Dendritic cell treated with granulocyte-macrophage colony-stimulating factor and Interleukin-4, amounts not matched to agents 40 ng/mL and 50 ng/mL, for 4 days (primary cell): ENCODE measurements around the gene EHD2.
"Not testable (repeated sequence)": the region's sequence is repeated elsewhere in the genome, so short reads cannot be mapped to it uniquely, and the experiment has no call there.

Experiments
- H3K27ac Mint-ChIP-seq: one replicate; pipeline ENCODE4 v1.8.0; 2022; ENCODE audit warnings: mild to moderate bottlenecking, mixed read lengths
- H3K27me3 Mint-ChIP-seq: one replicate; pipeline ENCODE4 v1.8.0; 2022; ENCODE audit warnings: mild to moderate bottlenecking, mixed read lengths
- H3K36me3 Mint-ChIP-seq: one replicate; pipeline ENCODE4 v1.8.0; 2022; ENCODE audit warnings: low read depth, mixed read lengths
- H3K4me1 Mint-ChIP-seq: one replicate; pipeline ENCODE4 v1.8.0; 2022; ENCODE audit warnings: low read depth, mixed read lengths
- H3K4me3 Mint-ChIP-seq: one replicate; pipeline ENCODE4 v1.8.0; 2022; ENCODE audit warnings: mild to moderate bottlenecking, moderate library complexity, mixed read lengths
- H3K9me3 Mint-ChIP-seq: one replicate; pipeline ENCODE4 v1.8.0; 2022; ENCODE audit warnings: mixed read lengths
- intact Hi-C: fragments of 100-400 bp; cut with micrococcal nuclease; formaldehyde crosslinking; loops from one replicate; pipeline ENCODE4 v1.15.0; 2022

Gene EHD2

DNA sequence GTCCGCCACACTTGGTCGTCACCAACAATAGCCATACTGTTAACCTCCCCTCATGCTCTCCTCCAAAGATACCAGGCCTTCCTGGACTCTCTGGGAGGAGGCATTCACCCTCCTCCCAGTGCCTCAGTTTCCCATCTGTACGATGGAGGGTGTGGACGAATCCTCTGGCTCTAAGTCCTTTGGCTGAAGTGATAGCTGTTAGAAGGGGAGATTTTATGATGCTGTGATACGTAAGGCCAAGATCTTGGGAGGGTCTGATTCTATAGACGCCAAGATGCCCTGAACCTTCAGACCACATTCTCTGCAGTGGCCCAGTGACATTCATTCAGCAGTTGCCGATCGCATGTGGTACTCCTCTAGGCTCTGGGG lies 17.3 kb downstream of the EHD2 start:
- Mint-ChIP-seq H3K36me3 (no peaks in the 10 kb centered on the region), H3K4me1 (peaks cover 32% of the 10 kb centered on the region), H3K27me3 (peaks cover 38% of the 10 kb centered on the region), H3K4me3 (no peak overlapping the region), H3K27ac (no peak overlapping the region), H3K9me3 (peaks cover 11% of the 10 kb centered on the region)
- intact Hi-C loops: no loop called here

DNA sequence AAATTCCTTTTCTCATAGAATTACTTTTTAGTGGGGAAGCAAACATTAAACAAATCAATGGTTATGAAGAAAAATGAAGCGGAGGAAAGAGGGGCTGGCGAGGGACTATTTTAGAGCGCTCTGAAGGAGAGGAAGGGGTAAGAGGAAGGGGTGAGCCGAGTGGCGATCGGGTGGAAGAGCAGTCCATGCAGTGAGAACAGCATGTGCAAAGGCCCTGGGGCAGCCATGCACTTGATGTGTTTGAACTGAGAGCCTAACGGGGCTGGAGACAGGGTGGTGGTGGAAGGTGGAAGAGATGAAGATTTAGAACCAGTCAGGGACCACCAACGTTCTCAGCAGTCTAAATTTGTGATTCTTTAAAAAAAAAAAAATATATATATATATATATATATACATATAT lies 17.7 kb downstream of the EHD2 start:
- Mint-ChIP-seq H3K4me3 (no peak overlapping the region), H3K27ac (no peak overlapping the region), H3K27me3 (peaks cover 38% of the 10 kb centered on the region)

DNA sequence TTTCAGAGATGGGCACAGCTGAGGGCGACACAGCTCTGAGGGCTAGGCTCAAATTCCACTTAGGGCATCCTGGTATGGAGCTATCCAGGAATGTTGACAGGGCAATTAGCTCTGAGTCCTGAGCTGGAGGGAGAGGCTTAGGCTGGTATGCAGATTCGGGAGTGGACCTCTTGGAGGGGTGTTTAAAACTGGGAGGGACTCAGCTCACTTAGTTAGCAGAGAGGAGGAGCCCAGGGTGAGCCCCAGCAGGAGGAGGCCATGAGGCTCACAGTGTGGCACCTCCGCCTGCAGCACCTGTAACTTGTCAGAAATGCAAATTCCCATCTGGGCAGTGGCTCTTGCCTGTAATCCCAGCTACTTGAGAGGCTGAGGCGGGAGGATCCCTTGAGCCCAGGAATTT lies 21.9 kb downstream of the EHD2 start:
- no peaks in the 10 kb centered on the region for H3K36me3 Mint-ChIP-seq
- peaks cover 23% of the 10 kb centered on the region for H3K27me3 Mint-ChIP-seq
- intact Hi-C loops: no loop called here
- no peak overlapping the region for H3K4me3 Mint-ChIP-seq
- no peaks in the 10 kb centered on the region for H3K9me3 Mint-ChIP-seq
- peaks cover 2% of the 10 kb centered on the region for H3K4me1 Mint-ChIP-seq
- no peak overlapping the region for H3K27ac Mint-ChIP-seq

More for the DNA sequence above, 17.7 kb downstream of the EHD2 start:
- Mint-ChIP-seq H3K36me3 (no peaks in the 10 kb centered on the region), H3K4me1 (peaks cover 32% of the 10 kb centered on the region), H3K9me3 (peaks cover 11% of the 10 kb centered on the region)
- intact Hi-C loops: no loop called here

DNA sequence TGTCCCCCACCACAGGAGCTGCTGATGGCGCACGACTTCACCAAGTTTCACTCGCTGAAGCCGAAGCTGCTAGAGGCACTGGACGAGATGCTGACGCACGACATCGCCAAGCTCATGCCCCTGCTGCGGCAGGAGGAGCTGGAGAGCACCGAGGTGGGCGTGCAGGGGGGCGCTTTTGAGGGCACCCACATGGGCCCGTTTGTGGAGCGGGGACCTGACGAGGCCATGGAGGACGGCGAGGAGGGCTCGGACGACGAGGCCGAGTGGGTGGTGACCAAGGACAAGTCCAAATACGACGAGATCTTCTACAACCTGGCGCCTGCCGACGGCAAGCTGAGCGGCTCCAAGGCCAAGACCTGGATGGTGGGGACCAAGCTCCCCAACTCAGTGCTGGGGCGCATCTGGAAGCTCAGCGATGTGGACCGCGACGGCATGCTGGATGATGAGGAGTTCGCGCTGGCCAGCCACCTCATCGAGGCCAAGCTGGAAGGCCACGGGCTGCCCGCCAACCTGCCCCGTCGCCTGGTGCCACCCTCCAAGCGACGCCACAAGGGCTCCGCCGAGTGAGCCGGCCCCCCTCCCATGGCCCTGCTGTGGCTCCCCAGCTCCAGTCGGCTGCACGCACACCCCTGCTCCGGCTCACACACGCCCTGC lies 27.8 kb downstream of the EHD2 start:
- H3K36me3 Mint-ChIP-seq: peaks cover 5% of the 10 kb centered on the region
- peaks cover 12% of the 10 kb centered on the region for H3K27me3 Mint-ChIP-seq
- no peak overlapping the region for H3K4me3 Mint-ChIP-seq
- intact Hi-C loops: no loop called here
- no peaks in the 10 kb centered on the region for H3K9me3 Mint-ChIP-seq
- H3K4me1 Mint-ChIP-seq: peaks cover 18% of the 10 kb centered on the region
- H3K27ac Mint-ChIP-seq: peak overlapping the region; percentile 47

DNA sequence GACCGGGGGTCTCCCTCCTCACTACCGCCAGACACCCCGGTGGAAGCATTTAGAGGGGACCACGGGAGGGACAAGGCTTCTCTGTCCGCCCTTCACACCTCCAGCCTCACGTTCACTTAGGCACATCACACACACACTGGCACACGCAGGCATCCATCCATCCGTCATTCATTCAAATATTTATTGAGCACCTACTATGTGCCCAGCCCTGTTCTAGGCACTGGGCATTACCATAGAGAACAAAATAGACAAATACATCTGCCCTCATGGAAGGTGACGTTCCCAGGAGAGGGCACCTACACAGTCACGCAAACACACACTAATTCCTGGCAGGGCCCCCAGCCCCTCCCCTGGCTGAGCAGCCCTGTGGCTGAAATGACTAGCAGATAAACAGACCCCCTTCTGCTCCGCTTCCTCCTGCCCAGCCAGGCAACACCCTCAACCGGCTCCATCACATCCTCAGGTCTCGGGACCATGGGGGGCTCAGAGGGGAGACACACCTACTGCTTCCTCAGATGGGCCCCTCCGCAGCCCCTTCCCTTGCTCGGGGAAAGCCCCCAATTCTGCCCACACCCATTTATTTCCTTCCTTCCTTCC lies 28.4 kb downstream of the EHD2 start:
- H3K9me3 Mint-ChIP-seq: no peaks in the 10 kb centered on the region
- peaks cover 24% of the 10 kb centered on the region for H3K4me1 Mint-ChIP-seq
- intact Hi-C loops: no loop called here
- peaks cover 9% of the 10 kb centered on the region for H3K27me3 Mint-ChIP-seq
- peaks cover 9% of the 10 kb centered on the region for H3K36me3 Mint-ChIP-seq
- H3K4me3 Mint-ChIP-seq: no peak overlapping the region
- H3K27ac Mint-ChIP-seq: peak overlapping the region; percentile 38

DNA sequence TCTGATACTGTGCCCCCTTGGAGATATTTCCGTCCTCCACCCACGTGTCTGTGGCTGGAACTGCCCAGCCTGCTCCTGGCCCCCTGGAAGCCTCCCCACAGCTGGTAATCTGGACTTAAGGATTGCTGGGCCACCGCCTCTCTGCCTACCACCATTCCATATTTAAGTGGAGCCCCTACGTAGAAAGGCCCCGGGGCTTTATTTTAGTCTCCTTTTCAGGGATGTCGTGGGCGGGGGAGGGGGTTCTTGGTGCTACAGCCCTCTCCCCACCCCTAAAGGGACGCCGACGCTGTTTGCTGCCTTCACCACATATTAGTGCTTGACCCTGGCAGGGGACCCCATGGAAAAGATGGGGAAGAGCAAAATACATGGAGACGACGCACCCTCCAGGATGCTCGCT lies 29.4 kb downstream of the EHD2 start:
- peak overlapping the region; percentile 80 for H3K4me3 Mint-ChIP-seq
- H3K27me3 Mint-ChIP-seq: peaks cover 9% of the 10 kb centered on the region
- H3K36me3 Mint-ChIP-seq: peaks cover 18% of the 10 kb centered on the region
- peak overlapping the region; percentile 83 for H3K27ac Mint-ChIP-seq
- peaks cover 28% of the 10 kb centered on the region for H3K4me1 Mint-ChIP-seq
- no peaks in the 10 kb centered on the region for H3K9me3 Mint-ChIP-seq
- intact Hi-C loops: loop anchor here (1.0 kb wide), 1 partner anchor 29 kb away; the partner anchor contains the start of gene EHD2

DNA sequence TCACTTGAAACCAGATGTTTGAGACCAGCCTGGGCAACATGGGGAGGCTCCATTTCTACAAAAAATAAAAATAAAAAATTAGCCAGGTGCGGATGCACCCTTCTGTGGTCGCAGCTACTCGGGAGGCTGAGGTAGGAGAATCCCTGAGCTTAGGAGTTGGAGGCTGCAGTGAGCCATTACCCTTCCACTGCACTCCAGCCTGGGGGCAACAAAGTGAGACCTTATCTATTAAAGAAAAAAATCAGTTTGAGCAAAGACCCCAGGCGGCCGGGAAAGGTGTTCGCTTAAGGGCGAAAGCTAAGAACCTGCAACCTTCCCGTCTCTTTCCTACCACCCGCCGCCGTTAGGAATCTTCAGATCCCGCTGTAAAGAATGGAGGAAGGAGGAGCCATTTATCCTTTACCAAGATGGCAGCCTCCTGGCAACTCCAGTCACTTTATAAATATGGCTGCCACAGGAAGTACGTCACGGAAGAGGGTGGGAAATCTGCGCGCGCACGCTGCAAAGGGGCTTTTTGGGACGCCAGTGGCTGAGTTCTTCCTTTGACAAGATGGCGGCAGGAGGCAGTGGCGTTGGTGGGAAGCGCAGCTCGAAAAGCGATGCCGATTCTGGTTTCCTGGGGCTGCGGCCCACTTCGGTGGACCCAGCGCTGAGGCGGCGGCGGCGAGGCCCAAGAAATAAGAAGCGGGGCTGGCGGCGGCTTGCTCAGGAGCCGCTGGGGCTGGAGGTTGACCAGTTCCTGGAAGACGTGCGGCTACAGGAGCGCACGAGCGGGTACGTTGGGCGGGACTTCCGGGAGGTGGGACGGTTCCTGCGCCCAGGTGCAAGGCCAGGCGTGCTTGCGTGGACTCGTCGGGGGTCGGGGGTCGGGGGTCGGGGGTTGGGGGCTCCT lies 32.0 kb downstream of the EHD2 start, which contains the start of gene NOP53:
Gene NOP53, plus strand, starts transcription at position 537 of the 892 bp plus-strand sequence. Its CDS starts 14 bp downstream, at position 551.
- intact Hi-C loops: no loop called here
- peaks cover 39% of the 10 kb centered on the region for H3K4me1 Mint-ChIP-seq

DNA sequence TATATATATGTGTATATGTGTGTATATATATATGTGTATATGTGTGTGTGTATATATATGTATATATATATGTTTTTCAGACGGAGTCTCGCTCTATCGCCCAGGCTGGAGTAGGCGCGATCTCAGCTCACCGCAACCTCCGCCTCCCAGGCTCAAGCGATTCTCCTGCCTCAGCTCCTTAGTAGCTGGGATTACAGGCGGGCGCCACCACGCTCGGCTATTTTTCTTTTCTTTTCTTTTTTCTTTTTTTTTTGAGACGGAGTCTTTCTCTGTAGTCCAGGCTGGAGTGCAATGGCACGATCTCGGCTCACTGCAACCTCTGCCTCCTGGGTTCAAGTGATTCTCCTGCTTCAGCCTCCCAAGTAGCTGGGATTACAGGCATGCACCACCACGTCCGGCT lies 32.9 kb downstream of the EHD2 start:
- intact Hi-C loops, H3K27me3 Mint-ChIP-seq, H3K9me3 Mint-ChIP-seq, H3K27ac Mint-ChIP-seq: not testable (repeated sequence)
- Mint-ChIP-seq H3K4me3 (peak overlapping the region; percentile 97), H3K36me3 (peaks cover 53% of the 10 kb centered on the region), H3K4me1 (peaks cover 39% of the 10 kb centered on the region)

More for the DNA sequence above, 32.0 kb downstream of the EHD2 start, which contains the start of gene NOP53:
- peak within 1 kb of the TSS; percentile 97 for H3K4me3 Mint-ChIP-seq
- H3K27me3 Mint-ChIP-seq: peaks cover 5% of the 10 kb centered on the region
- H3K27ac Mint-ChIP-seq: peak within 1 kb of the TSS; percentile 100
- peaks cover 44% of the 10 kb centered on the region for H3K36me3 Mint-ChIP-seq
- H3K9me3 Mint-ChIP-seq: no peaks in the 10 kb centered on the region

DNA sequence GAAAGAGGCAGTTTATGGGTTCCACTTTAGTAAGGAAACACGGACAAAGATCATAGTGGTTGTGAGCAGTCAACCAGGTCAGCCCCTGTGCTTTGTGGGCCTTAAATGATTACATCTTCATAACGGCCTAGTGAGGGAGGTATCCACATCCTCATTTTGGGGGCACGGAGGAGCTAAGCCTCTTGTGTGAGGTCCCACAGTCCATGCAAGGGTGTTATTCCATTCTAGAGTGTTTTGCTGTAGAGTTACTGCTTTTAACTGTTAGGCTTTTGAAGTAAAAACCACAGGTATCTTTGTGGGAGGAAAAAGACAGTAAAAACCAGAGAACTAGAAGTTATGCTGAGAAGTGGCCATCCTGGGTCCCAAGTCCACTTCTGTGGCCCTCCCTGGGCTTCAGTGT lies 36.1 kb downstream of the EHD2 start:
- peaks cover 85% of the 10 kb centered on the region for H3K36me3 Mint-ChIP-seq

DNA sequence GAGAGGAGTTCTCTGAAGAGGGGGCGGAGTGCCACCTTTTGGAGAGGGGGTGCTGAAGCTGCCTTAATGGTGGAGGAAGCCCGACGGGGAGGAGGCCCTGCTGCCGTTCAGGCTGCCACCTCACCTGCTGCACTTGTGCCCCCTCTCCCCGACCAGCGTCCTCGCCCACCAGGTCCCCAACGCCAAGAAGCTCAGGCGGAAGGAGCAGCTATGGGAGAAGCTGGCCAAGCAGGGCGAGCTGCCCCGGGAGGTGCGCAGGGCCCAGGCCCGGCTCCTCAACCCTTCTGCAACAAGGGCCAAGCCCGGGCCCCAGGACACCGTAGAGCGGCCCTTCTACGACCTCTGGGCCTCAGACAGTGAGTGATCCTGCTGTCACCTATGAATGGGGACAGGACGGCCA lies 37.5 kb downstream of the EHD2 start:
- H3K9me3 Mint-ChIP-seq: no peaks in the 10 kb centered on the region
- no peak overlapping the region for H3K4me3 Mint-ChIP-seq
- H3K27ac Mint-ChIP-seq: no peak overlapping the region
- peaks cover 93% of the 10 kb centered on the region for H3K36me3 Mint-ChIP-seq
- H3K4me1 Mint-ChIP-seq: peaks cover 21% of the 10 kb centered on the region
- no peaks in the 10 kb centered on the region for H3K27me3 Mint-ChIP-seq
- intact Hi-C loops: no loop called here

More for the DNA sequence above, 36.1 kb downstream of the EHD2 start:
- H3K4me1 Mint-ChIP-seq: peaks cover 21% of the 10 kb centered on the region
- H3K9me3 Mint-ChIP-seq: no peaks in the 10 kb centered on the region
- H3K27ac Mint-ChIP-seq: no peak overlapping the region
- intact Hi-C loops: no loop called here
- no peak overlapping the region for H3K4me3 Mint-ChIP-seq
- H3K27me3 Mint-ChIP-seq: no peaks in the 10 kb centered on the region

DNA sequence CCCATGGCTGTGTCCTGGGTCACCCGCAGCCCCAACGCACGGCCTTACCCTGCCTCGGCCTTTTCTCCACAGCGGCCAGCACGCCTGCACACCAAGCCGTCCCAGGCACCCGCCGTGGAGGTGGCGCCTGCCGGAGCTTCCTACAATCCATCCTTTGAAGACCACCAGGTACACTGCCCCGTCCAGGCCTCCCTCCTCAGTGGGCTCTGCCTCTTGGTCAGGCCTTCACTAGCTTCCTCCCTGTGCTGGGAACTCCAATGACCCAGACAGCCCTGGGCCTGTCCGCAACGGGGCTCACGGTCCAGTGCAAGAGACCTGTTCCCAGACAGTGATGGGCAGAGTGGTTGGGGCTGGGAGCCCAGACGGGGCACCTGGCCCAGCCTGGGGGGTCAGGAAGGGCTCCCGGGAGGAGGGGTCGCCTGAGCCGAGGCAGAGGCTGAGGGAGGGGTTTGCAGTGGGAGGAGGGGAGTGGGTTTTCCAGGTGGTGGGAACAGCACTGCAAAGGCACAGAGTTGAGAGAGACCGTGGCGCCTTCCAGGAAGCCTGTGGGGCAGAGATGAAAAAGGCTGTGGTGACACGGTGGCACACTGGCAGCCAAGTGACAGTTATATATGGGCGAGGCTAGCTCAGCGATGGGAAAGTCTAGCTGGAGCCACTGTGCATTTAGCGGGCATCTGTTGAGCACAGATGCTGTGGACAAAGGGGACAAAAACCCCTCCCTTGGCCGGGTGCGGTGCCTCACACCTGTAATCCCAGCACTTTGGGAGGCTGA lies 39.4 kb downstream of the EHD2 start:
- no peak overlapping the region for H3K4me3 Mint-ChIP-seq
- H3K36me3 Mint-ChIP-seq: peaks cover 100% of the 10 kb centered on the region
- H3K27ac Mint-ChIP-seq: no peak overlapping the region
- no peaks in the 10 kb centered on the region for H3K9me3 Mint-ChIP-seq
- peaks cover 11% of the 10 kb centered on the region for H3K4me1 Mint-ChIP-seq
- intact Hi-C loops: no loop called here
- no peaks in the 10 kb centered on the region for H3K27me3 Mint-ChIP-seq

DNA sequence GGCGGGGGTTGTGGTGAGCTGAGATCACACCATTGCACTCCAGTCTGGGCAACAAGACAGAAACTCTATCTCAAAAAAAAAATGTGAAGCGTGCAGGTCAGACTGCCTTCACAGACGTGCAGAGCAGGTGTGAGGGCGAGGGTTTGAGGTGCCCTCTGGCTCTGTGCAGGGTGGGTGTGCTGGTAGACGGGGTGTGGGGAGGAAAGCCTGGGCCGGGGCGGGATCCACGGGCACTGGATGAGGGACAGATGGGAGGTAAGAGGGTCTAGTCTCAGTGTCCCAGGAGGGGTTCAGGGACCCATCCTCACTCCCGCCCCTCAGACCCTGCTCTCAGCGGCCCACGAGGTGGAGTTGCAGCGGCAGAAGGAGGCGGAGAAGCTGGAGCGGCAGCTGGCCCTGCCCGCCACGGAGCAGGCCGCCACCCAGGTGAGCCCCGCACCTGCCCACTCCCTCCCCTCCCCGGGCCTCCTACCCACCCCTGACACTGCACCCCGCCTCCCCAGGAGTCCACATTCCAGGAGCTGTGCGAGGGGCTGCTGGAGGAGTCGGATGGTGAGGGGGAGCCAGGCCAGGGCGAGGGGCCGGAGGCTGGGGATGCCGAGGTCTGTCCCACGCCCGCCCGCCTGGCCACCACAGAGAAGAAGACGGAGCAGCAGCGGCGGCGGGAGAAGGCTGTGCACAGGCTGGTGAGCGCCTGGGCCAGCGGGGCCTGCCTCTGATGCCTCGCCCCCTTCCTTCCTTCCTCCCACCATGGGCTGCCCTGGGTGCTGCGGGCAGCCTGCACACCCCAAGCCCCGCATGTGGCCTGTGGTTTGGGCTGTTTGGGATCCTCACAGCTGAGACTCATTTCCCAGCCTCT lies 41.2 kb downstream of the EHD2 start:
- Mint-ChIP-seq H3K4me3 (no peak overlapping the region), H3K27me3 (no peaks in the 10 kb centered on the region), H3K9me3 (no peaks in the 10 kb centered on the region), H3K27ac (no peak overlapping the region), H3K36me3 (peaks cover 100% of the 10 kb centered on the region), H3K4me1 (no peaks in the 10 kb centered on the region)
- intact Hi-C loops: no loop called here
